ENCODE measurements around the gene DOK6.
"Not testable (repeated sequence)": the region's sequence is repeated elsewhere in the genome, so short reads cannot be mapped to it uniquely, and the experiment has no call there.

Gene DOK6

GRCh38 chr18:69626643-69627242 is 226.1 kb downstream of the DOK6 start:
- DNase-seq (ENCODE audit: low read depth), result no peak

- DNase-seq (ENCODE audit: low read depth), result no peak
Observed at GRCh38 chr18:69628774-69629359, 228.2 kb downstream of the DOK6 start.

GRCh38 chr18:69631281-69631680 is 230.6 kb downstream of the DOK6 start:
- no peak for DNase-seq (ENCODE audit: low read depth)

- DNase-seq (ENCODE audit: low read depth), result no peak
Observed at GRCh38 chr18:69635482-69635881, 234.8 kb downstream of the DOK6 start.

GRCh38 chr18:69636529-69637301 is 236.0 kb downstream of the DOK6 start:
- no peak for DNase-seq (ENCODE audit: low read depth)

GRCh38 chr18:69638056-69638455 is 237.4 kb downstream of the DOK6 start:
- no peak for DNase-seq (ENCODE audit: low read depth)

- no peak for DNase-seq (ENCODE audit: low read depth)
Observed at GRCh38 chr18:69647702-69648101, 247.0 kb downstream of the DOK6 start.

GRCh38 chr18:69648486-69648885 is 247.8 kb downstream of the DOK6 start:
- DNase-seq (ENCODE audit: low read depth), result no peak

- DNase-seq (ENCODE audit: low read depth), result no peak
Observed at GRCh38 chr18:69649684-69650083, 249.0 kb downstream of the DOK6 start.

GRCh38 chr18:69651243-69651642 is 250.6 kb downstream of the DOK6 start:
- DNase-seq (ENCODE audit: low read depth), result no peak

GRCh38 chr18:69655816-69656215 is 255.1 kb downstream of the DOK6 start:
- no peak for DNase-seq (ENCODE audit: low read depth)

GRCh38 chr18:69658103-69658502 is 257.4 kb downstream of the DOK6 start:
- no peak for DNase-seq (ENCODE audit: low read depth)

- DNase-seq (ENCODE audit: low read depth), result no peak
Observed at GRCh38 chr18:69658685-69659084, 258.0 kb downstream of the DOK6 start.

- no peak for DNase-seq (ENCODE audit: low read depth)
Observed at GRCh38 chr18:69659142-69659651, 258.5 kb downstream of the DOK6 start.

- DNase-seq (ENCODE audit: low read depth), result not testable (repeated sequence)
Observed at GRCh38 chr18:69662090-69662489, 261.4 kb downstream of the DOK6 start.

- no peak for DNase-seq (ENCODE audit: low read depth)
Observed at GRCh38 chr18:69664399-69664798, 263.7 kb downstream of the DOK6 start.

- no peak for DNase-seq (ENCODE audit: low read depth)
Observed at GRCh38 chr18:69674292-69674877, 273.7 kb downstream of the DOK6 start.

GRCh38 chr18:69674966-69675365 is 274.3 kb downstream of the DOK6 start:
- DNase-seq (ENCODE audit: low read depth), result no peak

- no peak for DNase-seq (ENCODE audit: low read depth)
Observed at GRCh38 chr18:69677595-69677994, 276.9 kb downstream of the DOK6 start.

- DNase-seq (ENCODE audit: low read depth), result no peak
Observed at GRCh38 chr18:69680123-69680522, 279.4 kb downstream of the DOK6 start.

- DNase-seq (ENCODE audit: low read depth), result no peak
Observed at GRCh38 chr18:69683176-69683575, 282.5 kb downstream of the DOK6 start.

GRCh38 chr18:69684789-69685188 is 284.1 kb downstream of the DOK6 start:
- DNase-seq (ENCODE audit: low read depth), result no peak

- no peak for DNase-seq (ENCODE audit: low read depth)
Observed at GRCh38 chr18:69686861-69687260, 286.2 kb downstream of the DOK6 start.
